HCT116 (cell line): ENCODE data around the gene IARS1.
A peak's percentile ranks its signal among the peaks of the same experiment; 100 is the strongest.

ENCODE experiments used
- CEBPB ChIP-seq: IDR thresholded peaks from 2 replicates; pipeline ENCODE4 v1.6.1; 2012; ENCODE audit warnings: low read depth
- CTCF ChIP-seq, 3 experiments: fragments of 200-600 bp in 1 of 3; sonication (generic) in 1 of 3; IDR thresholded peaks in 2 of 3; conservative IDR thresholded peaks in 1 of 3; 2 replicates each; pipeline ENCODE4 v1.5.1; 2012 to 2017; ENCODE audit warnings: low read depth in 2 of 3, low read length in 2 of 3, antibody characterized with exemption in 1 of 3, borderline replicate concordance in 1 of 3, control low read depth in 1 of 3, mild to moderate bottlenecking in 1 of 3, mixed read lengths in 1 of 3, mixed run types in 1 of 3, moderate library complexity in 1 of 3; ENCODE audit not compliant: insufficient read depth in 1 of 3
- EGR1 ChIP-seq: IDR thresholded peaks from 2 replicates; pipeline ENCODE4 v1.6.1; 2012; ENCODE audit warnings: low read depth
- JUND ChIP-seq: IDR thresholded peaks from 2 replicates; pipeline ENCODE4 v1.6.1; 2012
- RAD21 ChIP-seq: IDR thresholded peaks from 2 replicates; pipeline ENCODE4 v1.6.1; 2012; ENCODE audit warnings: low read depth, mild to moderate bottlenecking
- SP1 ChIP-seq: IDR thresholded peaks from 2 replicates; pipeline ENCODE4 v1.6.1; 2012; ENCODE audit warnings: low read depth
- ZFX ChIP-seq: fragments of 450-650 bp; IDR thresholded peaks from 2 replicates; pipeline ENCODE4 v1.6.1; 2017

GRCh38 chr9:92328225-92328624 is 34.7 kb upstream of the IARS1 start:
- TF ChIP-seq ZFX (no peak), EGR1 (no peak), RAD21 (peak; percentile 65), CTCF (IDR thresholded peaks at IDR 0.05 in 2 of 3, conservative IDR thresholded peaks at IDR 0.05 in 1 of 3; ENCODE audit: borderline replicate concordance in 1 of 3, insufficient read depth in 1 of 3, low read depth in 2 of 3, low read length in 2 of 3) (peak; percentile 12 to 68 (median 48); a peak in 5 of 6 replicates), CEBPB (no peak), SP1 (no peak), JUND (no peak)
